Heart left ventricle (tissue), 13 donors: ENCODE measurements around the gene CDH2.

Source experiments
- CTCF ChIP-seq, 12 donors: fragments of 200-600 bp; sonication (generic) in 4 of 12; IDR thresholded peaks; one replicate each; pipeline versions ENCODE4 v1.5.0 to v1.8.0; 2018 to 2022; ENCODE audit warnings: antibody characterized with exemption in 12 of 12, mild to moderate bottlenecking in 5 of 12
- POLR2A ChIP-seq, 2 donors: fragments of 450-650 bp; IDR thresholded peaks; one replicate each; pipeline ENCODE4 v1.6.1; 2017; ENCODE audit warnings: antibody characterized with exemption in 2 of 2, mild to moderate bottlenecking in 2 of 2, moderate library complexity in 2 of 2
- donor health status: ischemic (EF 13 %, LVEDD 7.1; RV severe dilation, severe dysfunction).
- donor health status: DM: no; HTN: yes; CAD: no.
- donor health status: DM: no; HTN: no; CAD: no.
- donor health status: ischemic (EF 25% LVEDD 6.9; RV normal size, moderate dysfunction).
- donor health status: ischemic (EF 25% LVEDD 5.7; RV mildly dilated, moderate dysfunction).
- donor health status: ischemic (EF 35%, LVEDD 5.7; RV mildly dilated, moderate dysfunction).
- donor health status: nonischemic (EF 11% LVEDD 7.7; RV severe dilation, severe dysfunction).
- donor health status: DM: yes; HTN: yes; CAD: no.
- donor health status: PGD.
- donor health status: ischemic (EF 29% LVEDD 5.4; RV normal size, mild dysfunction).
- donor health status: nonischemic (EF 23%, LVEDD 6.1; RV moderate dilation, normal function).

- TF ChIP-seq CTCF (IDR thresholded peaks at IDR 0.05): no peak
- no peak for TF ChIP-seq POLR2A (IDR thresholded peaks at IDR 0.05)
Measured at GRCh38 chr18:27983780-27984179, 193.2 kb downstream of the CDH2 start.
